Measurements from ENCODE around the gene CKMT2.

GRCh38 chr5:81202655-81203054 lies 30.5 kb upstream of the CKMT2 start:
- TF ChIP-seq CTCF (IDR thresholded peaks at IDR 0.05; ENCODE audit: borderline replicate concordance, extremely low read depth, low read length, poor library complexity, severe bottlenecking) (no peak), EZH2 (IDR thresholded peaks at IDR 0.05; ENCODE audit: borderline replicate concordance, low read depth, low read length, severe bottlenecking) (no peak)
